GM18873 (cell line): ENCODE measurements around the gene GOLPH3.
"Not testable (repeated sequence)": the region's sequence is repeated elsewhere in the genome, so short reads cannot be mapped to it uniquely, and the experiment has no call there.

Source experiments
- ATAC-seq: cut with Tn5 transposase; IDR thresholded peaks from one replicate; pipeline ENCODE4 v1.9.1; 2021; ENCODE audit warnings: mild to moderate bottlenecking, moderate library complexity, moderate number of reproducible peaks; ENCODE audit not compliant: unreplicated experiment, low FRiP score

Gene GOLPH3

GRCh38 chr5:32138839-32139493 is 35.2 kb downstream of the GOLPH3 start:
- no peak for ATAC-seq

- no peak for ATAC-seq
Observed at GRCh38 chr5:32136342-32136741, 37.8 kb downstream of the GOLPH3 start.

- ATAC-seq, result no peak
Observed at GRCh38 chr5:32135086-32135485, 39.0 kb downstream of the GOLPH3 start.

- ATAC-seq, result no peak
Observed at GRCh38 chr5:32132757-32133156, 41.4 kb downstream of the GOLPH3 start.

- no peak for ATAC-seq
Observed at GRCh38 chr5:32131604-32132003, 42.5 kb downstream of the GOLPH3 start.

- ATAC-seq, result no peak
Observed at GRCh38 chr5:32130865-32131264, 43.3 kb downstream of the GOLPH3 start.

GRCh38 chr5:32129074-32129598 is 45.0 kb downstream of the GOLPH3 start:
- ATAC-seq, result no peak

- no peak for ATAC-seq
Observed at GRCh38 chr5:32127711-32128110, 46.4 kb downstream of the GOLPH3 start.

GRCh38 chr5:32126691-32127090 is 47.4 kb downstream of the GOLPH3 start:
- ATAC-seq, result no peak

GRCh38 chr5:32123889-32124676 is 50.0 kb downstream of the GOLPH3 start:
- ATAC-seq, result no peak

GRCh38 chr5:32123058-32123805 is 50.9 kb downstream of the GOLPH3 start:
- ATAC-seq, result no peak

GRCh38 chr5:32118922-32119321 is 55.2 kb downstream of the GOLPH3 start:
- ATAC-seq, result not testable (repeated sequence)

- no peak for ATAC-seq
Observed at GRCh38 chr5:32116574-32117313, 57.4 kb downstream of the GOLPH3 start.

- ATAC-seq, result no peak
Observed at GRCh38 chr5:32115985-32116384, 58.1 kb downstream of the GOLPH3 start.

- no peak for ATAC-seq
Observed at GRCh38 chr5:32110111-32110696, 63.9 kb downstream of the GOLPH3 start.

GRCh38 chr5:32109236-32109635 is 64.9 kb downstream of the GOLPH3 start:
- no peak for ATAC-seq

GRCh38 chr5:32108167-32108566 is 66.0 kb downstream of the GOLPH3 start:
- ATAC-seq, result no peak

- no peak for ATAC-seq
Observed at GRCh38 chr5:32107291-32107690, 66.8 kb downstream of the GOLPH3 start.

- no peak for ATAC-seq
Observed at GRCh38 chr5:32103521-32103920, 70.6 kb downstream of the GOLPH3 start.
